HG03469 (cell line): Measurements from ENCODE around the gene ELAVL4.

Source experiments
- ATAC-seq: cut with Tn5 transposase; IDR thresholded peaks from one replicate; pipeline ENCODE4 v1.9.1; 2021; ENCODE audit warnings: mild to moderate bottlenecking, moderate library complexity, moderate number of reproducible peaks; ENCODE audit not compliant: unreplicated experiment

The ELAVL4 gene

DNA sequence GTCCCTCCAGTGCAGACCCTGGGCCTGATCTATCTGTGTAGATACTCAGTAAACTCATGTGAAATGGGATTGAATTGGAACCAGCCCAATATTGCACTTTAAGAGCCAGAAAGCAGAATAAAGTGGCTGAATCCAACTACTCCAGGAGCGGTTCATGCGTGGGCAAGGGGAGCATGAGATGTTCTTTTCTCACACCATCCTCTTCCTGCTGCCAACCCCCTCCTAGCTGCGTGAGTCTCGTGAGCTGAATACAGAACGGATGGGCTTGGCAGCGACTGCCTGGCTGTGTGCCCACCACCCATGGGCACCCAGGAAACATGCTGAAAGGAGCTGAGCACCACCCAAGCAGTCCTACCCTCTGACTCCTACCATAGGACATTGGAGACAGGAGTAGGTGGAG, 128.3 kb downstream of the ELAVL4 start:
- no peak for ATAC-seq

DNA sequence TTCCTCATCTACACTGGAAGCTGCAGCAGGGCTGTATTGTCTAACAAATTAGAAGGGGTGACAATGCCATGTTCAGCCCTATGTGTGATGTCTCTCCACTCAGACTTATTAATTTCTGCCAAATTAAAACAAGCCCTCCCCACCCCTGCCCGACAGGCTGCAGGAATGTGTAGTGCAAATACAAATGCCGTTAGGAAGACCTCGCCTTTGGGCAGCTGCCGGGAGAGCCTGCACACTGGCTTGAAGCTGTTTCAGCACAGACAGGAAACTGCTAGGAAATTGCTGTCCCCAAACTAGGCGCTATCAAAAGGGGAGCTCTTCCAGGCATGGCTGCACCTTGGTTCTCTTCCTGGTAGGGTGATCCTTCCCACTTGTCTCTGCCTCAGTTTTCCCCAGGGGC, 135.2 kb downstream of the ELAVL4 start:
- no peak for ATAC-seq

DNA sequence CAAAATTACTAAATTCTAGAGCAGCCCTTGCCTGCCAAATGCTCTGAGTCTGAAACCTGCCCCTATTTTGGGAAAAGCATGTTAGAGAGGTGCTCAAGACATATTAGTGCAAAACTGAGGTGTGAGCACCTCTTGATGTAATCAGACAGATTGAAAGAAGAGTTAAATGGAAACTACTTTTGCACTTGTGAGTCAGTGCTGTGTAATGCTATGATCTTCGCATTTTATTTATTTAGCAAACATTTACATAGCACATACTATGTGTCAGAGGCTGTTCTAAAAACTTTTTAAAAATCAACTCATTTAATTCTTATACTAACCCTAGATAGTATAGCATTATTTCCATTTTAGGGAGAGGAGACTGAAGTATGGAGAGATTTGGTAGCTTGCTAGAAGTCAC, 138.1 kb downstream of the ELAVL4 start:
- ATAC-seq, result no peak

DNA sequence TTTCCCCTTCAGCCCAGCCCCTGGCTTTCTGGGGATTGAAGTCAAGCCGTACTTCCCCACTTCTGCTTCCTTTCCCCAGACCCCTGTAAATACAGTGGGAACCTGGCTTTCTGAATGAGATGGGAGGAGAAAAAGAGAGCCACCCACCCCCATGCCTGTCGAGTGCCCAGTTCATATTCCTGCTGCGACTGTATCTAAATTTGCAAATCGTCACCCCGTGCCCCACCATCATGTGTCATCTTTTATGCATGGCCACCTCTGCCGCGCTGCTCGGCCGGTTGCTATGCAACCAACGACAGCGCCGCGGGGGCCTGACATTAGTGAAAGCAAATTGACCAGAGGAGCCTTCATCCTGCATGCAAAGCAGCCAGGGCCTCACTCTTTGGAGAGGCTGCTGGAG, 143.0 kb downstream of the ELAVL4 start:
- ATAC-seq, result peak; percentile 98

DNA sequence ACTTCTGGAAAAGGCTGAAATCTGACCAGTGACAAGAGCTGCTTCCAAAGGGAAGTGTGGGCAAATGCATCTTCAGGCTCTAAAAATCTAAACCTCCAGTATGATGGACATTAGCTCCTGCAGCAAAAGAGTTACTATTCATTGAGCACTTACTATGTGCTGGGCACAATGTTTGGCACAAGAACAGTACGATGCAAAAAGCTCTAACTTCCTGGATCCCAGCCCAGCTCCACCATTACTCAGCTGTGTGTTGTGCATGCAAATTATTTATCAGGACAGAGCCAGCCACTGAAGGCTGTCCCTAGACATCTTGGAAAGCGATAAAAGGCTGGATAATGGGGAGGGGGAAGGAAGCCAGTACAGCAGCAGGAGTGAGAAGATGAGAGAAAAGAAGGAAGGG, 143.5 kb downstream of the ELAVL4 start:
- no peak for ATAC-seq
